ENCODE results near the gene PWWP2B. TPM values are rescaled to one million over a fixed set of nuclear protein-coding genes. Genes with fewer than 3 reads are reported as not detected.

Gene PWWP2B
- total and polyA plus RNA-seq, 2 experiments from 2014 or later: 2.3 to 12.8 TPM

GRCh38 chr10:132454296-132455198 lies 57.5 kb downstream of the PWWP2B start (continued):
- TF ChIP-seq ZNF462 (CRISPR knock-in tag; IDR thresholded peaks at IDR 0.05): no peak
- no peak for TF ChIP-seq CREB1 (CRISPR knock-in tag; IDR thresholded peaks at IDR 0.05; ENCODE audit: low read depth)
- no peak for TF ChIP-seq REST (IDR thresholded peaks at IDR 0.05; ENCODE audit: unreplicated experiment)
- no peak for TF ChIP-seq ZNF331 (CRISPR knock-in tag; IDR thresholded peaks at IDR 0.05; ENCODE audit: low read depth)
